HG03354 (cell line): Measurements from ENCODE around the gene TMEM151B.
"Not testable (repeated sequence)": the region's sequence is repeated elsewhere in the genome, so short reads cannot be mapped to it uniquely, and the experiment has no call there.

Experiments used
- ATAC-seq: cut with Tn5 transposase; IDR thresholded peaks from one replicate; pipeline ENCODE4 v1.9.1; 2021; ENCODE audit warnings: mild to moderate bottlenecking; ENCODE audit not compliant: unreplicated experiment, poor library complexity, severe bottlenecking

Gene TMEM151B

DNA sequence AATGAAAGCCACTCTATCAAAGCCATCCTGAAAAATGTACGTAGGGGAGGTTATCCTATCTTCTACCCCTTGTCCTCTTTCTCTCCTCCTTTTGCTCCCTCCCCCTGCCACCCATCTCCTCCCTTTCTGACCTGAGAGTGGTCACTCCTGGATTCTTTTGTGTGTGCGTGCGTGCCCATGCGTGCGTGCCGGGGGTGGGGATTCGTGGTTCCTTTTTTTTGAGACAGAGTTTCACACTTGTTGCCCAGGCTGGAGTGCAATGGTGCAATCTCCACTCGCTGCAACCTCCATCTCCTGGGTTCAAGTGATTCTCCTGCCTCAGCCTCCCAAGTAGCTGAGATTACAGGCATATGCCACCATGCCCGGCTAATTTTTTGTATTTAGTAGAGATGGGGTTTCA lies 38.8 kb upstream of the TMEM151B start:
- not testable (repeated sequence) for ATAC-seq

DNA sequence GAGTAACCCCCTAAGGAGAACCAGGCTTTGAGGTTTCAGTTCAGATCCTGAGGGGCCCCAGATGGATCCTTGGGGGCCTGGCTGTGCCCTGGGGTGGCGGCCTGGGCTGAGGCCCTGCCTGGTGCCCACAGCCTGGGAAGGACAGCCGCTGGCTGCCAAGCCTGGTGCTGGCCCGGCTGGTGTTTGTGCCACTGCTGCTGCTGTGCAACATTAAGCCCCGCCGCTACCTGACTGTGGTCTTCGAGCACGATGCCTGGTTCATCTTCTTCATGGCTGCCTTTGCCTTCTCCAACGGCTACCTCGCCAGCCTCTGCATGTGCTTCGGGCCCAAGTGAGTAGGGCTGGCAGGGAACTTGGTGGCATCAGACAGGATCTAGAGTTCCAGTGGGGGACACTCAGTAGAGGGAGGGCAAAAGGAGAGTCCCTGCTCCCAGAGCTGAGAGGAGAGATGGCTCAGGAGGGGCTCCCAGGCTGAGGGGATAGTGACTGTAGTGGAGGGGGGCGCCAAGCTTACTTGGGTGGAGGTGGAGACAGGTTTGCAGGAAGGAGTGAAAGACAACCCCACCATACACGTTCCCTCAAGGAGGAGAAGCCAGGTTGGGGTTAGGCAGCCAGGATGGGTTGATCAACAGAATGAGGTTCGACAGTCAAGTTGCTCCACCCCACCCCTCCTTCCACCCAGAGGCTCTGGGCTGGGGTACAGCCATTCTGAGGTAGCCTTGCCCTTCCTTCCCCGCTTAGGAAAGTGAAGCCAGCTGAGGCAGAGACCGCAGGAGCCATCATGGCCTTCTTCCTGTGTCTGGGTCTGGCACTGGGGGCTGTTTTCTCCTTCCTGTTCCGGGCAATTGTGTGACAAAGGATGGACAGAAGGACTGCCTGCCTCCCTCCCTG lies 37.3 kb upstream of the TMEM151B start:
- no peak for ATAC-seq

- no peak for ATAC-seq
Measured at GRCh38 chr6:44233567-44234100, 36.6 kb upstream of the TMEM151B start.

DNA sequence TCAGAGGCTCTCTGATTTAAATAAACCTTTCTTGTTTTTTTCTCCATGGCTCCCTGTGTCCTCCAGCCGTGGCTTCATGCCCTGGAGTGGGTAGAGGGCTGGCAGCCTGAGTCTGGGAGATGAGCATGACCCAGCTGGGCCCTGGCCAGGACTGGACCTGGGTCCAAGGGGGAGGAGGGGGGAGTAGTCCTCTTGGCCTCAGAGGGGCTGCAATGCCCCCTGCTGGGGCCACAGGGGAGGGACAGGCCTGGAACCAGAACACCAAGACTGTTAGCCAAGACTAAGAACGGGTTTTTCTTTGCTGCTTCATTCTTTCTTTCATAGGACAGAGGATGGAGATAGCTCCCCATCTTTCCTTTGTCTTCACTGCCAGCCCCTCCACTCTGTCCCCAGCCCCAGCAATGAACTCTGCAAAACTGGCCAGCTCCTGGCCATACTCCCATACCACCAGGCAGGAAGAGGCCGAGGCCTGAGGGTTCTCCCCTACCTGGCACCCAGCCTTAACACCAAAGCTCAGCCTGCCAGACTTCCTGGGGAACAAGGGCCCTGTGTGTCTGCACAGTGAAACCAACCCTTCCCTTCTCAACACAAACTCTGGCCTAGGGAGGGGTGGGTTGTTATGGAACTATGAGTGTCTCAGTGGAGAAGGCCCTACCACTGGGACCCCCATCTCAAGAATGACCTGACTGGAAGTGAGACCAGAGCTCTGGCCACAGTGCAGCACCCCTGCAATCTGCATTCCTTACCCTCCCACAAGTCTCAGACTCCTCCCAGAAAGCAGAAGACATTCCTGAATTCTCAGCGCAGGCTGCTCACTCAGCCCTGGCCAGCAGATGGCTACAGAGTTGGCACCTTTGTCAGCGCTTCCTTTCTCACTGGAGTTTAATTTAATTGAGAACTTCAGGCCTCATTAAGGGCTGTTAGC lies 35.9 kb upstream of the TMEM151B start:
- no peak for ATAC-seq

DNA sequence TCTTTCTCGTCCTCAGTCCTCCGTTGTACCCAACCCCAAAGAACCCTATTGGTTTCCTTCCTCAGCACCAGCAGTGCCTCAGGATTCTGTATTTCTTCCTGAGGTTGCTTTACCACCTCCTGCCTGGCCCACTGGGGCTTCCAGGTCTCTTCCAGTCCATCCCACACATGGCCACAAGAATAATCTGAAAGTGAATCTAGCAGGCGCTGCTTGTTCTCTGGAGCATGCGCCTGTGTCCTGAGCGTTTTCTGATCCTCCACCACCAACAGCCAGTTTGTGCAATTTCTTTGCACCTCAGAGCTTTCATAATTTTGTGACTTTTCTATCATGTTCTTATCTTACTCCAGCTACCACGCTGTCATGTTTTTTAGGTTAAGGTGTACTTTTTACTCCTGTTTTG lies 35.0 kb upstream of the TMEM151B start:
- ATAC-seq: no peak

GRCh38 chr6:44235891-44236516 lies 34.2 kb upstream of the TMEM151B start:
- no peak for ATAC-seq

- ATAC-seq: peak; percentile 60
Measured at GRCh38 chr6:44237021-44237812, 33.0 kb upstream of the TMEM151B start.

DNA sequence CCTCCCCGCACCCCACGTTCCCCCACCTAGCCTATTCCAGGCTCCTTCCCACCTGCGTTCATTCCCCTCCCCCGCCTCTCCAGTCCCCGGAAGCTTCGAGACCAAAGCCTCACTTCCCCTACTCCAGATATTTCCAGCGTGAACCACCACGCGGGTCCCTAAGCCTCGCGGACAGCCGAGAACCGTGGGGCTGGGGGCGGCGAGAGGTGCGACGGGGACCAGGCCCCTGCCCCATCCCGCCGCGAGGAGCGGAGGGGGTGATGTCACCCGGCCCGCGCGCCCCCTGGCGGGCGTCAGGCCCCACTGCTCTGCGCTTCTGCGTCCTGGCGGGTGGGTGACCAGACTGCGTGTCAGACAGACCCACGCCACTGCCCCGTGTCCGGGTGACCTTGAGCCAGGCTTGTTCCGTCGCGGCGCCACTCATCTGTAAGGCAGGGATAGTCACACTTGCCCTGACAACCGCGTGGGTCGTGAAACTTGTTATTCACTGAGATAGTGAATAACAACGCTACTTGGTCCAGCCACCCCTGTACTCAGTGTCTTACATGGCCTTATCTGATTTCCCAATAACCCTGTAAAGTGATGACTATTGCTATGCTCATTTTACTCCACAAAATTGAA lies 32.3 kb upstream of the TMEM151B start:
- ATAC-seq: peak; percentile 93

DNA sequence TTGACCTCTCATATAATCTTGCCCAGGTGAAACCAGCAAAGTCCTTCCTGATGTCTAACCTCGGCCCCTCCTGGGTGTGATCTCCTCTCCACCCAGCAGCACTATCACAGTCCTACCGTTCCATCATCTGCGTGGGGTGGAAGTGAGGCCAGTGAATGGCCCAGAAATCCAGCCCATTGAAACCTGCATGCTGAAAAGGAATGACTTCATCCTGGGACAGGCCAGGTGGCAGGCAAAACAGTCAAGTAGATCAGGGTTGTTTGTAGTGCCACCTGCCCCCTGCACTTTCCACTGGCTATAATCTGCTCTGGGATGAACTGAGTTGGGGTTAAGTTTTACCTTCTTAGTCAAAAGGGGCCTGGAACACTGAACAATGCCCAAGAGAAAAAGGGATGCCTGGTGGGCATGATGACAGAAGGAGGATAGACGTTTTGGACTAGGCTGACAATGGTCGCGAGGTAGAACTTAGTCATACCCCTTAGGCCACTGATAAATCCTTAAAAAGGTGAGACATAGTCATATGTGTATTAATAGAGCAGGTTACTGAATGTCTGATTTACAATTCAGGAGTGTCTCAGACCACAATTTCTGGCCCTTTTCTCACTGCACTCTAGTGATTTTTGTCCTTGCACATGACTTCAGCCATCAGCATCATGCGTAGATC lies 31.4 kb upstream of the TMEM151B start:
- no peak for ATAC-seq

DNA sequence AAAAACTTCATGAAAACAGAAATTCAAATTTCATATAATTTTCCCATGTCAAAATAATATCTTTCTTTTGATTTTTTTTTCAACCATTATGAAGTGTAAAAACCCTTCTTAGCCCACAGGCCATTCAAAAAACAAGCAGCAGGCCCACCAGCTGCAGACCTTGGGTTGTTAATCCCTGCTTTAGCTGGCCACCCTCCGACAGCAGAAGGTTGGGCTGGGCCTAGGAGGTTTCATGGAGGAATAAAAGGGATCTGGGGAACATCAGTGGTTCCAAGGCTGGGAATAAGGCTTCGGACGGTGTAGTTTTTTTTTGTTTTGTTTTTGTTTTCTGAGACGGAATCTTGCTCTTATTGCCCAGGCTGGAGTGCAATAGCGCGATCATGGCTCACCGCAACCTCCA lies 26.9 kb upstream of the TMEM151B start:
- no peak for ATAC-seq

- ATAC-seq: no peak
Measured at GRCh38 chr6:44245391-44245911, 24.8 kb upstream of the TMEM151B start.

- ATAC-seq: peak; percentile 48
Measured at GRCh38 chr6:44245912-44246662, 24.2 kb upstream of the TMEM151B start.

- ATAC-seq: peak; percentile 77
Measured at GRCh38 chr6:44246663-44247337, 23.4 kb upstream of the TMEM151B start, which contains the start of gene HSP90AB1. Gene HSP90AB1, plus strand, starts transcription at chr6:44247101. Its CDS starts 1,529 bp downstream, at chr6:44248630.

DNA sequence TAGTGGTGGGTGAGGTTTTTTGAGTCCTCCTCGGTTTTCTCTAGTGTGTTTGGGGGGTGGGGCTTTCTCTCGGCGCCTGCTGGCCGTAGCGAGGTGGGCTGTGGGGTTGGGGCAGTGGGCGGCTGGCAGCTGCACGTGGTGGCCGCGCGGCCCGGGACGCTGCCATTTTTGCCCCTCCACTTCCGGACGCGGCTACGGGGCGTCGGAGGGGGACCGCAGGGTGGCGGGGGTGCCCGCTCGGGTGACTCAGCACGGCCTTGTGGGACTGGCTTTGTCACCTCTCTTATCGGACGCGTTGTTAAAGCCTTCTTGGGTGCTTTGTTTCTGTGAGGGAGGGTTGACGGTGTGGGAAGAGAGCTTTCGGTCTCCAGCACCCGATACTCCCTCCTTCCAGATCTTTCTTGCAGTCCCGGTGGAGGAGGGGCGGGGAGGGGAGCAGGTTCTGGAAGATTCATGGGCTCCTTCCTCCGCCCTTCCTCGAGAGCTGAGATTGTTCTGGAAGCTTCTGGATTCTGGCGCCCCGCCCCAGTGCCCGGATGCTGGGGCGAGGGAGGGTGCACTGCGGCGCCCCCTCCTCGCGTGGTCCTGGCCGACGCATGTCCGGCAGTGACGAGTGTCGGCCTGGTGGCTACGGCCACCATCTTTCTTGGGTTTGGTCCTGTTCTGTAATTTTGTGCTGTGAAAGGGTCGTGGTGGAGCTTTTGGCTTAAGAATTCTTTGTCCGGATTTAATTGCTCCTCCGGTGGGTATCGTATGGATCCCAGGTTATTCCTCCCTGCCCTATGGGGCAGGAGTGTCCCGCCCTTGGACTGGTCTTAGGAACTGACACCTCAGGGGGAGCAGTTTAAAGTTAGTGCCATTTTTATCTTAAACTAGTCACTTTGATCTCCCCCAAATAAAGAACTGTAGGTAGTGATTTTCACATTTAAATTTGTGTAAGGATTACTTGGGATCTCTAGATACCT lies 22.6 kb upstream of the TMEM151B start:
- ATAC-seq: peak; percentile 45

DNA sequence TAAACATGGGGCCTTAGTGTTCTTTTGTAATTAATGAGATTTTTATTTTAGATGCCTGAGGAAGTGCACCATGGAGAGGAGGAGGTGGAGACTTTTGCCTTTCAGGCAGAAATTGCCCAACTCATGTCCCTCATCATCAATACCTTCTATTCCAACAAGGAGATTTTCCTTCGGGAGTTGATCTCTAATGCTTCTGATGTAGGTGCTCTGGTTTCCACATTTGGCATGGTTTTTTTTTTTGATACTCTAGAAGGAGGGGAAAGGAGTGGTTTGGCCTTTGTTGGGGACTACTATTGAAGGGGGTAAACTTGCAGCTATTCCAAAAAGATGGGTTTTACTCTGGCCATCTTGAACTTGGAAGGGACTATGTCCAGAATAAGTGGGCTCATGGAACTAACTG lies 21.7 kb upstream of the TMEM151B start:
- ATAC-seq: no peak
